Vagina (tissue), 2 donors: ENCODE results near the gene DLL1.

Source experiments
- CTCF ChIP-seq, 3 experiments: fragments of 450-650 bp in 2 of 3; fragments of 200-600 bp in 1 of 3; sonication (generic) in 1 of 3; IDR thresholded peaks; one replicate each; pipeline ENCODE4 v1.5.1; 2017 to 2019; ENCODE audit warnings: antibody characterized with exemption in 3 of 3, mild to moderate bottlenecking in 2 of 3, moderate library complexity in 2 of 3
- POLR2A ChIP-seq, 2 donors: fragments of 450-650 bp; IDR thresholded peaks; one replicate each; pipeline ENCODE4 v1.6.1; 2017; ENCODE audit warnings: antibody characterized with exemption in 2 of 2, mild to moderate bottlenecking in 2 of 2, moderate library complexity in 2 of 2
- POLR2AphosphoS5 ChIP-seq, 2 donors: sonication (generic); formaldehyde crosslinking; IDR thresholded peaks; one replicate each; pipeline ENCODE4 v1.9.0; 2017; ENCODE audit warnings: antibody characterized with exemption in 2 of 2, mild to moderate bottlenecking in 2 of 2, low read depth in 1 of 2; ENCODE audit not compliant: insufficient read depth in 1 of 2

DNA sequence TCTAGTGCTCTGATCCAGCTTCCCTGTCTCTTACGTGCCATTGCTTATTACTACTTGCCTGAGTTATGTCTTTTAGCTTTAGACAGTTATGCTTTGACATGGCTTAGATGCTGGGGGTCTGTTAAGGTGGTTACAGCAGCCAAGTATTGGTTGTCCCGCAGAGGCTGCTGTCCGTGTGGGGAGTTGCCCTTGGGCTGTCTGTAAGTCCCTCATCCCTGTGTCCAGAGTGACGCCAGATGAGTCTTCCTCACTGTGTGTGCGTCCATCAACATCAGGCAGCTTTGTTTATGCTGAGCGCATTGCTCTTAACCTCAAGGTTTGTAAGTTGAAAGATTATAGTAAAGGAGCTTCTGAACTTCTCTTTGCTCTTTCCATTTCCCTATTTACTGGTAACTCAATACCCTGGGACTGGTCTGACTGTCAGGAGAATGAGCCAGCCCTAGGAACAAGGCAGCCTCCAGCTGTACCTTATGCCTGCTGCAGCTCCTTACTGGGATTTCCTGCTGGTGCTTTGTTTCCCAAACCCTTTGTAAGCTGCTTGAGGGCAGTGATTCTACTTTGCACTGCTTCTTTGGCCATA lies 22.9 kb upstream of the DLL1 start:
- TF ChIP-seq CTCF (IDR thresholded peaks at IDR 0.05) (no peak), POLR2A (IDR thresholded peaks at IDR 0.05) (no peak), POLR2AphosphoS5 (IDR thresholded peaks at IDR 0.05; ENCODE audit: insufficient read depth in 1 of 2, low read depth in 1 of 2) (no peak)
